EH (cell line): ENCODE measurements around the gene AFF1.
"Not testable (repeated sequence)": the region's sequence is repeated elsewhere in the genome, so short reads cannot be mapped to it uniquely, and the experiment has no call there.

Source experiments
- DNase-seq: peaks from one replicate; pipeline ENCODE4 v3.0.0-alpha.2; 2015; ENCODE audit warnings: low read depth

The AFF1 gene

GRCh38 chr4:87114245-87115062 is 179.6 kb downstream of the AFF1 start:
- DNase-seq, result no peak

- DNase-seq, result peak; percentile 69
Observed at GRCh38 chr4:87116231-87116630, 181.4 kb downstream of the AFF1 start.

GRCh38 chr4:87117051-87117731 is 182.4 kb downstream of the AFF1 start:
- DNase-seq, result no peak

- no peak for DNase-seq
Observed at GRCh38 chr4:87117732-87118075, 182.9 kb downstream of the AFF1 start.

GRCh38 chr4:87118421-87118820 is 183.6 kb downstream of the AFF1 start:
- no peak for DNase-seq

- DNase-seq, result peak; percentile 79
Observed at GRCh38 chr4:87118826-87119225, 184.0 kb downstream of the AFF1 start.

GRCh38 chr4:87120010-87120409 is 185.2 kb downstream of the AFF1 start:
- DNase-seq, result no peak

- no peak for DNase-seq
Observed at GRCh38 chr4:87120411-87121162, 185.8 kb downstream of the AFF1 start.

- DNase-seq, result peak; percentile 12
Observed at GRCh38 chr4:87121341-87122065, 186.7 kb downstream of the AFF1 start.

GRCh38 chr4:87122252-87122651 is 187.4 kb downstream of the AFF1 start:
- no peak for DNase-seq

GRCh38 chr4:87126056-87126455 is 191.2 kb downstream of the AFF1 start:
- no peak for DNase-seq

GRCh38 chr4:87128006-87128705 is 193.3 kb downstream of the AFF1 start:
- no peak for DNase-seq

GRCh38 chr4:87129681-87130080 is 194.9 kb downstream of the AFF1 start:
- no peak for DNase-seq

- no peak for DNase-seq
Observed at GRCh38 chr4:87130985-87131703, 196.3 kb downstream of the AFF1 start.

GRCh38 chr4:87132035-87132434 is 197.2 kb downstream of the AFF1 start:
- DNase-seq, result no peak

GRCh38 chr4:87133183-87133582 is 198.4 kb downstream of the AFF1 start:
- no peak for DNase-seq

- DNase-seq, result no peak
Observed at GRCh38 chr4:87134122-87134521, 199.3 kb downstream of the AFF1 start.

- no peak for DNase-seq
Observed at GRCh38 chr4:87141428-87141827, 206.6 kb downstream of the AFF1 start.

GRCh38 chr4:87144356-87144755 is 209.5 kb downstream of the AFF1 start:
- no peak for DNase-seq

GRCh38 chr4:87145934-87146333 is 211.1 kb downstream of the AFF1 start:
- not testable (repeated sequence) for DNase-seq

GRCh38 chr4:87147116-87147515 is 212.3 kb downstream of the AFF1 start:
- no peak for DNase-seq
